Measurements from ENCODE around the gene MED4. TPM values are rescaled to one million over a fixed set of nuclear protein-coding genes. Genes with fewer than 3 reads are reported as not detected.
"Not testable (repeated sequence)": the region's sequence is repeated elsewhere in the genome, so short reads cannot be mapped to it uniquely, and the experiment has no call there.

MED4 gene
- total RNA-seq, 1 donor: 27.2 TPM

GRCh38 chr13:48066310-48066989 lies 28.5 kb downstream of the MED4 start:
- TF ChIP-seq CTCF (IDR thresholded peaks at IDR 0.05; ENCODE audit: insufficient read depth, low read depth, low read length): no peak
- peak; percentile 28 for DNase-seq (ENCODE audit: low read depth)
- no peak overlapping the region for H3K4me3 ChIP-seq (ENCODE audit: low read depth, low read length)

- H3K4me3 ChIP-seq (ENCODE audit: low read depth, low read length); DNase-seq (ENCODE audit: low read depth): not testable (repeated sequence)
Measured at GRCh38 chr13:48059951-48060350, 35.0 kb downstream of the MED4 start.

DNA sequence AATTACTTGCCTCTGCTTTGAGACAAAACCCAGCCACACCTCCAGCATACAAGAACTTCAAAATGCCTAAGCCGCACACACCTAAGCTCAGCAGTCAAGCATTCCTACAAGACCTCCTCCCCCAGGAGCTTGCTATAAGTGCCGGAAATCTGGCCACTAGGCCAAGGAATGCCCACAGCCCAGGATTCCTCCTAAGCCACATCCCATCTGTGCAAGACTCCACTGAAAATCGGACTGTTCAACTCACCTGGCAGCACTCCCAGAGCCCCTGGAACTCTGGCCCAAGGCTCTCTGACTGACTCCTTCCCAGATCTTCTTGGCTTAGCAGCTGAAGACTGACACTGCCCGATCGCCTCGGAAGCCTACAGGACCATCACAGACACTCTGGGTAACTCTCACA lies 36.4 kb downstream of the MED4 start:
- DNase-seq (ENCODE audit: low read depth); H3K4me3 ChIP-seq (ENCODE audit: low read depth, low read length): not testable (repeated sequence)

DNA sequence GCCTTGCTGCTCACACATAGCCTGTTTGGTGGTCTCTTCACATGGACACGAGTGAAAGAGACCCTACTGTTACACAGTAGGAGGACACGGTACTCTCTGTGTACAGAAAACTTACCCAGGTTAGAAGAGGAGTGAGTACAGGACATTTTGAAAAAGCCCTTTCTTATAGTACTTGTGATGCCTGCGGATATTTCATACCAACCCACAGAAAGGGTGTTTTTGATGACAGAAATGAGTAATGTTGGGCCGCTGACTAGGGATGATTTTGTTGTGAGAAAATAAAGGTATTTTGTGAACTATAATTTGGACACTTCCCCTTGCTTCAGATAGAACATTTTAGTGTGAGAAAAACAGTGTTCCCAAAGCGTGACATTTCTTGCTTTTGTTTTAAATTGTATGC lies 39.2 kb downstream of the MED4 start:
- no peak overlapping the region for H3K4me3 ChIP-seq (ENCODE audit: low read depth, low read length)
- DNase-seq (ENCODE audit: low read depth): no peak
- no peak for TF ChIP-seq CTCF (IDR thresholded peaks at IDR 0.05; ENCODE audit: insufficient read depth, low read depth, low read length)

DNA sequence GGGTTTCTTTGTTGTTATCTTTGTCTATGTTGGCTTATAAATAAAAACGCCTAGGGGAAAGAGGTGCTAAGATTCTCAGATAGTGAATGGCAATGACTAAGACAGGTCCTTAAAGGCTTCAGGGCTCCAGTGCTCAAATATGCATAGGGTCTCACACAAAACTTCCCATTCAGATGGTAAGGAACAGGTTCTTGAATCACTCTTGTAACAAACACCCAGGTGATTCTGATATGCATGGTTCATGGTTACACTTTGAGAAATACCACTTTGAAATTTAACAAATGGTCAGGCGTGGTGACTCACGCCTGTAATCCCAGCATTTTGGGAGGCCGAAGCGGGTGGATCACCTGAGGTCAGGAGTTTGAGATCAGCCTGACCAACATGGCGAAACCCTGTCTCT lies 40.3 kb downstream of the MED4 start:
- no peak for TF ChIP-seq CTCF (IDR thresholded peaks at IDR 0.05; ENCODE audit: insufficient read depth, low read depth, low read length)
- no peak for DNase-seq (ENCODE audit: low read depth)

GRCh38 chr13:48050550-48050949 lies 44.4 kb downstream of the MED4 start:
- DNase-seq (ENCODE audit: low read depth): no peak
- no peak for TF ChIP-seq CTCF (IDR thresholded peaks at IDR 0.05; ENCODE audit: insufficient read depth, low read depth, low read length)
- no peak overlapping the region for H3K4me3 ChIP-seq (ENCODE audit: low read depth, low read length)

More for the DNA sequence above, 40.3 kb downstream of the MED4 start:
- no peak overlapping the region for H3K4me3 ChIP-seq (ENCODE audit: low read depth, low read length)

DNA sequence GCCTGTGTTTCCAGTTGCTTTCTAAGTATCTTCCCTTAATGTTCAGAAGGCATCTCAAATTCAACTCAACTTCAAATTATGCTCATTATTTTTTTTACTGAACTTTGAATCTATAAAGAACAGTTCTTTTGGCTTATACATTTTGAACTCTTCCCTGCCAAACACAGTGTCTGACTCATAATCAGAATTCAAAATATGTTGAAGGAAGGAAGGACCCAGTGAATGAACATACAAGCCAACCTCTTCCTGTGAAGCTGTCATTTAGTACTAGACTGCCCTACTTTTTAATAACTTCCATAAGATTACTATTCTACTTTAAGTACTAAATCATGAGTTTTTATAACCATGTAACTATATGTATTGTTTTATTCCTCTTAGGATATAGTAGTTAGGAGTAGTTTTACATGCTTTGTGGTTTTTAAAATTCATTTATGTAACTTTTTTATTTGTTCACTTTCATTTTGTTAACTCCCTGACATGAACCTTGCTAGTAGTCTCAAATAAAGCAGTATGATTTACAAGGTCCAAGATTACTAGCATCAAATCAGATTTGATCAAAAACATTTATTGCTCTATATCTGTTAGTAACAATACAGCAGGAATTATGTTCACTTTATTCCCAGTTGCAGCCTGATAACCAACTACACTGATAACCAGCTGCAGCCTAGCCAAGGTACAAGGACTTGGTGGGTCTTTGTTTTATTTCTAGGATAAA lies 51.0 kb downstream of the MED4 start:
- no peak for TF ChIP-seq CTCF (IDR thresholded peaks at IDR 0.05; ENCODE audit: insufficient read depth, low read depth, low read length)
- H3K4me3 ChIP-seq (ENCODE audit: low read depth, low read length): no peak overlapping the region
- DNase-seq (ENCODE audit: low read depth): peak; percentile 43

- no peak for TF ChIP-seq CTCF (IDR thresholded peaks at IDR 0.05; ENCODE audit: insufficient read depth, low read depth, low read length)
- no peak overlapping the region for H3K4me3 ChIP-seq (ENCODE audit: low read depth, low read length)
Measured at GRCh38 chr13:48042894-48043293, 52.0 kb downstream of the MED4 start.

More at GRCh38 chr13:48042894-48043293, 52.0 kb downstream of the MED4 start:
- no peak for DNase-seq (ENCODE audit: low read depth)

Measured in fibroblast of villous mesenchyme (primary cell).